RWPE1 (cell line): Measurements from ENCODE around the gene IBA57.
"Not testable (repeated sequence)": the region's sequence is repeated elsewhere in the genome, so short reads cannot be mapped to it uniquely, and the experiment has no call there.

Experiments used
- CTCF ChIA-PET: fragments of 350-600 bp; sonication (Branson Sonifier 250); formaldehyde crosslinking; extraction: SDS; loops from one replicate; lab custom pipeline; 2021; lab: Yijun Ruan, JAX
- POLR2A ChIA-PET: fragments of 400-600 bp; formaldehyde crosslinking; extraction: SDS; loops from one replicate; lab custom pipeline; 2020; ENCODE audit warnings: antibody characterized with exemption; ENCODE audit not compliant: low non-redundant PET; lab: Yijun Ruan, JAX
- DNase-seq: peaks from one replicate; pipeline ENCODE4 v3.0.0; 2012; ENCODE audit warnings: low spot score
- H3K27ac ChIP-seq: fragments of 450-650 bp; 2 replicates; pipeline ENCODE4 v1.5.1; 2017
- CTCF ChIP-seq: fragments of 450-650 bp; conservative IDR thresholded peaks from 2 replicates; pipeline ENCODE4 v1.5.1; 2017; ENCODE audit warnings: low read depth, mild to moderate bottlenecking

IBA57 gene

GRCh38 chr1:228225165-228225710 lies 59.6 kb downstream of the IBA57 start:
- CTCF ChIA-PET = interaction anchor here (0.6 to 0.7 kb wide), 3 partner anchors 21 to 132 kb away, joined by 3 to 4 read pairs (median 3); no protein-coding TSS in a partner anchor
- DNase-seq = no peak
- POLR2A ChIA-PET = no interaction called here
- H3K27ac ChIP-seq = no peak overlapping the region
- TF ChIP-seq CTCF = no peak

GRCh38 chr1:228225740-228226139 lies 60.1 kb downstream of the IBA57 start:
- ChIA-PET POLR2A (no interaction called here), CTCF (interaction anchor here (0.6 to 0.7 kb wide), 2 partner anchors 21 to 26 kb away, joined by 3 read pairs; no protein-coding TSS in a partner anchor)
- no peak overlapping the region for H3K27ac ChIP-seq
- DNase-seq = no peak
- no peak for TF ChIP-seq CTCF

- ChIA-PET CTCF (interaction anchor here (1.6 kb wide), 1 partner anchor 12 kb away, joined by 9 read pairs; no protein-coding TSS in a partner anchor), POLR2A (no interaction called here)
- H3K27ac ChIP-seq = peak overlapping the region; percentile 98
- no peak for DNase-seq
- TF ChIP-seq CTCF = no peak
These were observed 60.7 kb downstream of the IBA57 start for GRCh38 chr1:228226141-228226874.

- peak overlapping the region; percentile 98 for H3K27ac ChIP-seq
- DNase-seq = no peak
- ChIA-PET POLR2A (no interaction called here), CTCF (interaction anchor here (1.6 kb wide), 1 partner anchor 13 kb away, joined by 9 read pairs; no protein-coding TSS in a partner anchor)
- no peak for TF ChIP-seq CTCF
These were observed 61.6 kb downstream of the IBA57 start for GRCh38 chr1:228226956-228227791.

- DNase-seq, POLR2A ChIA-PET: not testable (repeated sequence)
- peak overlapping the region; percentile 98 for H3K27ac ChIP-seq
- CTCF ChIA-PET = interaction anchor here (0.6 to 1.6 kb wide), 2 partner anchors 14 to 229 kb away, joined by 5 to 9 read pairs; no protein-coding TSS in a partner anchor
These were observed 62.5 kb downstream of the IBA57 start for GRCh38 chr1:228228147-228228546.

- peak; percentile 78 for DNase-seq
- no peak for TF ChIP-seq CTCF
- CTCF ChIA-PET = interaction anchor here (0.6 kb wide), 2 partner anchors 54 to 229 kb away, joined by 3 to 5 read pairs; no protein-coding TSS in a partner anchor
- POLR2A ChIA-PET = no interaction called here
- H3K27ac ChIP-seq = peak overlapping the region; percentile 98
These were observed 63.0 kb downstream of the IBA57 start for GRCh38 chr1:228228601-228229074.
